Esophagus squamous epithelium (tissue), 5 donors: ENCODE results near the gene MYO3B. TPM values are rescaled to one million over a fixed set of nuclear protein-coding genes. Genes with fewer than 3 reads are reported as not detected.

Experiments
- DNase-seq: peaks from one replicate; lab custom pipeline; 2025; lab: John Stamatoyannopoulos, UW
- H3K27ac ChIP-seq, 4 donors: fragments of 200-600 bp; sonication (generic); one replicate each; pipeline ENCODE4 v1.5.1; 2016 to 2019; ENCODE audit warnings: mild to moderate bottlenecking in 1 of 4
- H3K27me3 ChIP-seq, 4 donors: fragments of 200-600 bp; sonication (generic); 1 replicate in 3 of 4; 2 replicates in 1 of 4; pipeline versions ENCODE4 v1.5.1 to v1.6.0; 2017 to 2021; ENCODE audit warnings: antibody characterized with exemption in 1 of 4
- H3K36me3 ChIP-seq, 3 donors: fragments of 200-600 bp; sonication (generic); one replicate each; pipeline ENCODE4 v1.5.1; 2016 to 2019
- H3K4me1 ChIP-seq, 3 donors: fragments of 200-600 bp; sonication (generic); one replicate each; pipeline ENCODE4 v1.5.1; 2017 to 2019
- H3K4me3 ChIP-seq, 4 donors: fragments of 200-600 bp; sonication (generic); 1 replicate in 3 of 4; 2 replicates in 1 of 4; pipeline ENCODE4 v1.5.1; 2016 to 2019; ENCODE audit warnings: mild to moderate bottlenecking in 2 of 4, moderate library complexity in 1 of 4
- H3K9me3 ChIP-seq, 3 donors: fragments of 200-600 bp; sonication (generic); one replicate each; pipeline ENCODE4 v1.5.1; 2016 to 2019
- CTCF ChIP-seq, 6 experiments: fragments of 450-650 bp in 4 of 6; fragments of 200-600 bp in 2 of 6; sonication (generic) in 2 of 6; IDR thresholded peaks; one replicate each; pipeline ENCODE4 v1.5.1; 2016 to 2019; ENCODE audit warnings: antibody characterized with exemption in 6 of 6, mild to moderate bottlenecking in 4 of 6, moderate library complexity in 4 of 6
- POLR2A ChIP-seq, 4 donors: fragments of 450-650 bp; IDR thresholded peaks; one replicate each; pipeline ENCODE4 v1.6.1; 2017; ENCODE audit warnings: antibody characterized with exemption in 4 of 4, mild to moderate bottlenecking in 4 of 4, moderate library complexity in 3 of 4
- WGBS, 2 donors: methylation state at CpG; one replicate each; pipeline ENCODE4 v1.1.5; 2018; 5-methylcytosine and 5-hydroxymethylcytosine counted together
- intact Hi-C: fragments of 100-400 bp; cut with DNase I; formaldehyde crosslinking; loops from one replicate; pipeline ENCODE4 v1.15.0; 2022
- total RNA-seq, 4 donors: library from RNA; depleted of rRNA; stranded (reverse); fragments of >200 nt; gene quantifications; one replicate each; pipeline ENCODE4 v1.1.0, GENCODE V29; 2016
- donor health status: DM: yes; HTN: yes; CAD: no.

The MYO3B gene
- total RNA-seq, 4 donors from 2014 or later = 0.15 to 0.38 (median 0.18) TPM

- no peak for DNase-seq
- WGBS, 2 donors = 70 to 87% methylated on average over 1 of the region's 1 CpG
Measured at GRCh38 chr2:170202437-170202836, 24.5 kb downstream of the MYO3B start.

GRCh38 chr2:170204298-170204951 is 26.5 kb downstream of the MYO3B start:
- WGBS, 2 donors = 68 to 80% methylated on average over 4 of the region's 4 CpGs
- Histone ChIP-seq H3K9me3 (no peaks in the 10 kb centered on the region), H3K4me1 (peaks cover 0 to 7% (median 0%) of the 10 kb centered on the region in 3 donors), H3K36me3 (no peaks in the 10 kb centered on the region), H3K27ac (no peak overlapping the region), H3K27me3 (no peaks in the 10 kb centered on the region), H3K4me3 (no peak overlapping the region)
- TF ChIP-seq POLR2A (IDR thresholded peaks at IDR 0.05) (no peak), CTCF (IDR thresholded peaks at IDR 0.05) (no peak)
- no peak for DNase-seq
- intact Hi-C loops = no loop called here

More at GRCh38 chr2:170202437-170202836, 24.5 kb downstream of the MYO3B start:
- Histone ChIP-seq H3K27ac (no peak overlapping the region), H3K4me3 (no peak overlapping the region), H3K4me1 (peaks cover 0 to 7% (median 0%) of the 10 kb centered on the region in 3 donors), H3K9me3 (no peaks in the 10 kb centered on the region), H3K27me3 (no peaks in the 10 kb centered on the region), H3K36me3 (no peaks in the 10 kb centered on the region)
- intact Hi-C loops = no loop called here
- no peak for TF ChIP-seq CTCF (IDR thresholded peaks at IDR 0.05)
- no peak for TF ChIP-seq POLR2A (IDR thresholded peaks at IDR 0.05)

GRCh38 chr2:170206246-170206645 is 28.3 kb downstream of the MYO3B start:
- TF ChIP-seq POLR2A (IDR thresholded peaks at IDR 0.05) (no peak), CTCF (IDR thresholded peaks at IDR 0.05) (no peak)
- intact Hi-C loops = no loop called here
- H3K27me3 ChIP-seq = no peaks in the 10 kb centered on the region
- H3K4me1 ChIP-seq = peaks cover 0 to 7% (median 0%) of the 10 kb centered on the region in 3 donors
- no peaks in the 10 kb centered on the region for H3K9me3 ChIP-seq
- H3K27ac ChIP-seq = no peak overlapping the region
- 70 to 80% methylated on average over 1 of the region's 1 CpG for WGBS, 2 donors
- no peak for DNase-seq
- no peaks in the 10 kb centered on the region for H3K36me3 ChIP-seq
- no peak overlapping the region for H3K4me3 ChIP-seq

GRCh38 chr2:170206805-170207407 is 29.0 kb downstream of the MYO3B start:
- H3K27me3 ChIP-seq = no peaks in the 10 kb centered on the region
- H3K36me3 ChIP-seq = no peaks in the 10 kb centered on the region
- no peak for DNase-seq
- intact Hi-C loops = no loop called here
- H3K4me3 ChIP-seq = no peak overlapping the region
- TF ChIP-seq CTCF (IDR thresholded peaks at IDR 0.05) = no peak
- TF ChIP-seq POLR2A (IDR thresholded peaks at IDR 0.05) = no peak
- H3K9me3 ChIP-seq = no peaks in the 10 kb centered on the region
- no peak overlapping the region for H3K27ac ChIP-seq
- peaks cover 0 to 7% (median 0%) of the 10 kb centered on the region in 3 donors for H3K4me1 ChIP-seq
- 68 to 95% methylated on average over 3 of the region's 3 CpGs for WGBS, 2 donors

- no peaks in the 10 kb centered on the region for H3K36me3 ChIP-seq
- H3K27me3 ChIP-seq = no peaks in the 10 kb centered on the region
- H3K4me3 ChIP-seq = no peak overlapping the region
- TF ChIP-seq CTCF (IDR thresholded peaks at IDR 0.05) = no peak
- peaks cover 0 to 7% (median 0%) of the 10 kb centered on the region in 3 donors for H3K4me1 ChIP-seq
- no peaks in the 10 kb centered on the region for H3K9me3 ChIP-seq
- DNase-seq = no peak
- no peak overlapping the region for H3K27ac ChIP-seq
- intact Hi-C loops = no loop called here
- 57 to 67% methylated on average over 4 of the region's 4 CpGs for WGBS, 2 donors
Measured at GRCh38 chr2:170207901-170208300, 30.0 kb downstream of the MYO3B start.
